GM12872 (cell line): ENCODE data around the gene ZDHHC4.

Experiments
- CTCF ChIP-seq: IDR thresholded peaks from 3 replicates; pipeline ENCODE4 v1.5.1; 2011; ENCODE audit warnings: low read depth, mild to moderate bottlenecking, low read length, moderate library complexity; ENCODE audit not compliant: insufficient read depth

The ZDHHC4 gene

GRCh38 chr7:6621195-6622133, 44.2 kb downstream of the ZDHHC4 start:
- TF ChIP-seq CTCF: no peak

- TF ChIP-seq CTCF: no peak
Measured at GRCh38 chr7:6622134-6622710, 45.0 kb downstream of the ZDHHC4 start.

- TF ChIP-seq CTCF: no peak
Measured at GRCh38 chr7:6623589-6624245, 46.5 kb downstream of the ZDHHC4 start.

GRCh38 chr7:6624246-6624611, 47.0 kb downstream of the ZDHHC4 start:
- no peak for TF ChIP-seq CTCF

GRCh38 chr7:6628045-6628444, 50.8 kb downstream of the ZDHHC4 start:
- no peak for TF ChIP-seq CTCF

GRCh38 chr7:6630007-6630849, 53.0 kb downstream of the ZDHHC4 start:
- no peak for TF ChIP-seq CTCF

GRCh38 chr7:6631605-6632004, 54.4 kb downstream of the ZDHHC4 start:
- TF ChIP-seq CTCF: no peak
